HL-60 (cell line): ENCODE results near the gene NMT2.

Experiments
- DNase-seq, 2 experiments: peaks; one replicate each; pipeline ENCODE4 v3.0.0-alpha.2; 2010 to 2020; ENCODE audit warnings: low read depth in 1 of 2, low spot score in 1 of 2
- H3K27ac ChIP-seq: fragments of 250-450 bp; sonication (Bioruptor Pico); replicated peaks from 2 replicates; pipeline ENCODE4 v1.5.1; 2020; ENCODE audit warnings: mild to moderate bottlenecking, moderate library complexity
- H3K27me3 ChIP-seq: fragments of 250-450 bp; sonication (Bioruptor Pico); 2 replicates; pipeline ENCODE4 v1.5.1; 2021; ENCODE audit warnings: mild to moderate bottlenecking, moderate library complexity; ENCODE audit not compliant: insufficient read depth, poor library complexity, severe bottlenecking
- H3K4me3 ChIP-seq: replicated peaks from 2 replicates; pipeline ENCODE4 v1.5.1; 2011; ENCODE audit warnings: mild to moderate bottlenecking, control low read depth, low read length; ENCODE audit not compliant: insufficient read depth
- GABPA ChIP-seq: IDR thresholded peaks from 2 replicates; pipeline ENCODE4 v1.6.1; 2012; ENCODE audit warnings: low read depth
- POLR2AphosphoS5 ChIP-seq: IDR thresholded peaks from 2 replicates; pipeline ENCODE4 v1.6.1; 2012; ENCODE audit warnings: low read depth
- SPI1 ChIP-seq: IDR thresholded peaks from 2 replicates; pipeline ENCODE4 v1.6.1; 2012; ENCODE audit warnings: low read depth, mild to moderate bottlenecking, borderline replicate concordance
- TF ChIP-seq, protein P1 (sequence below): IDR thresholded peaks from 2 replicates; pipeline ENCODE4 v1.6.1; 2012; ENCODE audit warnings: low read depth; ENCODE audit not compliant: insufficient replicate concordance
- TF ChIP-seq, protein P2 (sequence below): IDR thresholded peaks from one replicate; pipeline ENCODE4 v1.5.1; 2011; ENCODE audit warnings: low read length, control low read depth, inconsistent platforms; ENCODE audit not compliant: insufficient read depth

The NMT2 gene

GRCh38 chr10:15137636-15138035 is 30.9 kb downstream of the NMT2 start:
- H3K4me3 ChIP-seq, result no peak overlapping the region
- H3K27me3 ChIP-seq, result no peaks in the 10 kb centered on the region
- no peak for TF ChIP-seq GABPA
- TF ChIP-seq, protein P1, sequence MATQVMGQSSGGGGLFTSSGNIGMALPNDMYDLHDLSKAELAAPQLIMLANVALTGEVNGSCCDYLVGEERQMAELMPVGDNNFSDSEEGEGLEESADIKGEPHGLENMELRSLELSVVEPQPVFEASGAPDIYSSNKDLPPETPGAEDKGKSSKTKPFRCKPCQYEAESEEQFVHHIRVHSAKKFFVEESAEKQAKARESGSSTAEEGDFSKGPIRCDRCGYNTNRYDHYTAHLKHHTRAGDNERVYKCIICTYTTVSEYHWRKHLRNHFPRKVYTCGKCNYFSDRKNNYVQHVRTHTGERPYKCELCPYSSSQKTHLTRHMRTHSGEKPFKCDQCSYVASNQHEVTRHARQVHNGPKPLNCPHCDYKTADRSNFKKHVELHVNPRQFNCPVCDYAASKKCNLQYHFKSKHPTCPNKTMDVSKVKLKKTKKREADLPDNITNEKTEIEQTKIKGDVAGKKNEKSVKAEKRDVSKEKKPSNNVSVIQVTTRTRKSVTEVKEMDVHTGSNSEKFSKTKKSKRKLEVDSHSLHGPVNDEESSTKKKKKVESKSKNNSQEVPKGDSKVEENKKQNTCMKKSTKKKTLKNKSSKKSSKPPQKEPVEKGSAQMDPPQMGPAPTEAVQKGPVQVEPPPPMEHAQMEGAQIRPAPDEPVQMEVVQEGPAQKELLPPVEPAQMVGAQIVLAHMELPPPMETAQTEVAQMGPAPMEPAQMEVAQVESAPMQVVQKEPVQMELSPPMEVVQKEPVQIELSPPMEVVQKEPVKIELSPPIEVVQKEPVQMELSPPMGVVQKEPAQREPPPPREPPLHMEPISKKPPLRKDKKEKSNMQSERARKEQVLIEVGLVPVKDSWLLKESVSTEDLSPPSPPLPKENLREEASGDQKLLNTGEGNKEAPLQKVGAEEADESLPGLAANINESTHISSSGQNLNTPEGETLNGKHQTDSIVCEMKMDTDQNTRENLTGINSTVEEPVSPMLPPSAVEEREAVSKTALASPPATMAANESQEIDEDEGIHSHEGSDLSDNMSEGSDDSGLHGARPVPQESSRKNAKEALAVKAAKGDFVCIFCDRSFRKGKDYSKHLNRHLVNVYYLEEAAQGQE, result no peak
- no peak for TF ChIP-seq SPI1
- TF ChIP-seq, protein P2, sequence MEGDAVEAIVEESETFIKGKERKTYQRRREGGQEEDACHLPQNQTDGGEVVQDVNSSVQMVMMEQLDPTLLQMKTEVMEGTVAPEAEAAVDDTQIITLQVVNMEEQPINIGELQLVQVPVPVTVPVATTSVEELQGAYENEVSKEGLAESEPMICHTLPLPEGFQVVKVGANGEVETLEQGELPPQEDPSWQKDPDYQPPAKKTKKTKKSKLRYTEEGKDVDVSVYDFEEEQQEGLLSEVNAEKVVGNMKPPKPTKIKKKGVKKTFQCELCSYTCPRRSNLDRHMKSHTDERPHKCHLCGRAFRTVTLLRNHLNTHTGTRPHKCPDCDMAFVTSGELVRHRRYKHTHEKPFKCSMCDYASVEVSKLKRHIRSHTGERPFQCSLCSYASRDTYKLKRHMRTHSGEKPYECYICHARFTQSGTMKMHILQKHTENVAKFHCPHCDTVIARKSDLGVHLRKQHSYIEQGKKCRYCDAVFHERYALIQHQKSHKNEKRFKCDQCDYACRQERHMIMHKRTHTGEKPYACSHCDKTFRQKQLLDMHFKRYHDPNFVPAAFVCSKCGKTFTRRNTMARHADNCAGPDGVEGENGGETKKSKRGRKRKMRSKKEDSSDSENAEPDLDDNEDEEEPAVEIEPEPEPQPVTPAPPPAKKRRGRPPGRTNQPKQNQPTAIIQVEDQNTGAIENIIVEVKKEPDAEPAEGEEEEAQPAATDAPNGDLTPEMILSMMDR, result no peak
- no peak for TF ChIP-seq POLR2AphosphoS5
- DNase-seq, result no peak
- H3K27ac ChIP-seq, result no peak overlapping the region

GRCh38 chr10:15137036-15137359 is 31.5 kb downstream of the NMT2 start:
- no peak overlapping the region for H3K4me3 ChIP-seq
- TF ChIP-seq GABPA, result no peak
- TF ChIP-seq POLR2AphosphoS5, result no peak
- TF ChIP-seq, protein P1, result no peak
- no peak for TF ChIP-seq SPI1
- TF ChIP-seq, protein P2, result no peak
- H3K27ac ChIP-seq, result no peak overlapping the region
- H3K27me3 ChIP-seq, result no peaks in the 10 kb centered on the region
- no peak for DNase-seq

DNA sequence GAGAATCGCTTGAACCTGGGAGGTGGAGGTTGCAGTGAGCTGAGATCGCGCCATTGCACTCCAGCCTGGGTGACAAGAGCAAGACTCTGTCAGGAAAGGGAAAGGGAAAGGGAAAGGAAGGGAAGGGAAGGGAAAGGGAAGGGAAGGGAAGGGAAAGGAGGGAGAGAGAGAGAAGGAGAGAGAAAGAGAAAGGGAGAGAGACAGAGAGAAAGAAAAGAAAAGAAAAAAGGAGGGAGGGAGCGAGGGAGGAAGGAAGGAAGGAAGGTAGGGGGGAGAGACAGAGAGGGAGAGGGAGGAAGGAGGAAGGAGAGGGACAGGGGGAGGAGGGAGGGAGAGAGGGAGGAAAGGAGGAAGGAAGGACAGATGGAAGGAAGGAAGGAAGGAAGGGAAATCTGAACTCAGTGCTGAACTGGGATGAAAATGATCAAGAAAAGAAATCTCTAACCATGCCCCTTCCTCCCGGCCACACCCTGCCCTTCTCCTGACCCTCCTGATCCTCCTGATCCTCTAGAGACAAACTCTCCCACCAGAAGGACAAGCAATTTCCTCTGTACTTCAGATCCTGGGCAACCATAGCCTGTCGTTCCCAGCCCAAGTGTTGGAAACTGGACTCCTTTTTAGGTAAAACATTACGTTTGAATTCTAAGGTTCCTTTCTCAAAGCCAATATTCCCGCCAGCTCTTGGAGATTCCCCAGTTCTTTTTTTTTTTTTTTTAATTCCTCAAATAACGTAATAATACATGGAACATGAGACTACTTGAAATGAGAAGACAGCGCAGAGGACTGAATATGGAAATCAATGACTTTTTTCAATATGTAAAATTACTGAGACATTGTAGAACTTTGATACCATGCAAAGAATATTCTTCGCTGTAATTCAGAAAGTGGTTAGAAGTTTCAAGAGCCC is 32.1 kb downstream of the NMT2 start:
- TF ChIP-seq SPI1, result no peak
- H3K4me3 ChIP-seq, result no peak overlapping the region
- H3K27ac ChIP-seq, result no peak overlapping the region
- no peaks in the 10 kb centered on the region for H3K27me3 ChIP-seq
- DNase-seq, result no peak

DNA sequence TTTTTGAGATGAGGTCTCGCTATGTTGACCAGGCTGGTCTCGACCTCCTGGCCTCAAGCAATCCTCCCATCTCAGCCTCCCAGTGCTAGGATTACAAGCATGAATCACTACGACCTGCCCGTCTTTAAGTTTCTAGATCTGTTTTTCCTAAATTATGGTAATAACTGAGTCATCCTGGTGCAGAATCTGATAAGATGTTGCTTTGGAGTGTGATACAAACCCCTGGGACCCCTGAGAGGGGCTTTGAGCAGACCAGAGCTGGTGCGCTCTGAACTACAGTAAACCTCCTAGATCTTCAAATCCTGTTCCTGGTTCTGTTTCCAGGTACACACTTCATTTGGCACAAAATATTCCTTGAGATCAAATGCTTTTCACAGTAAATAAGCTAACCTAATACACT is 37.2 kb downstream of the NMT2 start:
- DNase-seq, result no peak
- no peak for TF ChIP-seq POLR2AphosphoS5
- no peak for TF ChIP-seq GABPA
- TF ChIP-seq, protein P1, result no peak
- TF ChIP-seq SPI1, result no peak
- TF ChIP-seq, protein P2, result no peak
- Histone ChIP-seq H3K27ac (no peak overlapping the region), H3K27me3 (no peaks in the 10 kb centered on the region), H3K4me3 (no peak overlapping the region)
